RWPE2 (cell line): Measurements from ENCODE around the gene MERTK.
"Not testable (repeated sequence)": the region's sequence is repeated elsewhere in the genome, so short reads cannot be mapped to it uniquely, and the experiment has no call there.

Experiments
- ATAC-seq: fragments of 200-7000 bp; cut with Tn5 transposase; 3 replicates; pipeline ENCODE4 v1.9.1; 2021; ENCODE audit warnings: low read depth
- DNase-seq: peaks from one replicate; pipeline ENCODE4 v3.0.0-alpha.2; 2020; ENCODE audit warnings: low spot score
- H3K27ac ChIP-seq: fragments of 450-650 bp; 2 replicates; pipeline ENCODE4 v1.5.1; 2017; ENCODE audit warnings: mild to moderate bottlenecking; ENCODE audit not compliant: poor library complexity, severe bottlenecking
- H3K27me3 ChIP-seq: fragments of 250-450 bp; sonication (Bioruptor Pico); 2 replicates; pipeline ENCODE4 v1.5.1; 2021; ENCODE audit warnings: mild to moderate bottlenecking, moderate library complexity; ENCODE audit not compliant: insufficient read depth, poor library complexity, severe bottlenecking
- H3K36me3 ChIP-seq: fragments of 250-450 bp; sonication (Bioruptor Pico); 2 replicates; pipeline ENCODE4 v1.5.1; 2020; ENCODE audit warnings: low read depth, mild to moderate bottlenecking, moderate library complexity
- H3K4me1 ChIP-seq: fragments of 250-450 bp; sonication (Bioruptor Pico); 2 replicates; pipeline ENCODE4 v1.5.1; 2021; ENCODE audit warnings: mild to moderate bottlenecking, moderate library complexity; ENCODE audit not compliant: insufficient read depth, poor library complexity, severe bottlenecking
- H3K4me3 ChIP-seq: fragments of 250-450 bp; sonication (Bioruptor Pico); 2 replicates; pipeline ENCODE4 v1.5.1; 2021; ENCODE audit warnings: mild to moderate bottlenecking, moderate library complexity; ENCODE audit not compliant: severe bottlenecking
- H3K9me3 ChIP-seq: fragments of 250-450 bp; sonication (Bioruptor Pico); 2 replicates; pipeline ENCODE4 v1.5.1; 2021; ENCODE audit warnings: mild to moderate bottlenecking, moderate library complexity; ENCODE audit not compliant: severe bottlenecking
- TF ChIP-seq, protein P1 (sequence below): fragments of 450-650 bp; IDR thresholded peaks from one replicate; pipeline ENCODE4 v1.5.1; 2017; ENCODE audit warnings: mild to moderate bottlenecking, moderate library complexity; ENCODE audit not compliant: poor library complexity, severe bottlenecking

MERTK gene

GRCh38 chr2:111904726-111905474, 6.5 kb downstream of the MERTK start:
- no peak overlapping the region for H3K27ac ChIP-seq
- TF ChIP-seq, protein P1, sequence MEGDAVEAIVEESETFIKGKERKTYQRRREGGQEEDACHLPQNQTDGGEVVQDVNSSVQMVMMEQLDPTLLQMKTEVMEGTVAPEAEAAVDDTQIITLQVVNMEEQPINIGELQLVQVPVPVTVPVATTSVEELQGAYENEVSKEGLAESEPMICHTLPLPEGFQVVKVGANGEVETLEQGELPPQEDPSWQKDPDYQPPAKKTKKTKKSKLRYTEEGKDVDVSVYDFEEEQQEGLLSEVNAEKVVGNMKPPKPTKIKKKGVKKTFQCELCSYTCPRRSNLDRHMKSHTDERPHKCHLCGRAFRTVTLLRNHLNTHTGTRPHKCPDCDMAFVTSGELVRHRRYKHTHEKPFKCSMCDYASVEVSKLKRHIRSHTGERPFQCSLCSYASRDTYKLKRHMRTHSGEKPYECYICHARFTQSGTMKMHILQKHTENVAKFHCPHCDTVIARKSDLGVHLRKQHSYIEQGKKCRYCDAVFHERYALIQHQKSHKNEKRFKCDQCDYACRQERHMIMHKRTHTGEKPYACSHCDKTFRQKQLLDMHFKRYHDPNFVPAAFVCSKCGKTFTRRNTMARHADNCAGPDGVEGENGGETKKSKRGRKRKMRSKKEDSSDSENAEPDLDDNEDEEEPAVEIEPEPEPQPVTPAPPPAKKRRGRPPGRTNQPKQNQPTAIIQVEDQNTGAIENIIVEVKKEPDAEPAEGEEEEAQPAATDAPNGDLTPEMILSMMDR, result no peak
- peaks cover 13% of the 10 kb centered on the region for H3K27me3 ChIP-seq
- H3K36me3 ChIP-seq, result no peaks in the 10 kb centered on the region
- H3K4me1 ChIP-seq, result no peaks in the 10 kb centered on the region
- H3K9me3 ChIP-seq, result no peaks in the 10 kb centered on the region
- ATAC-seq, result no peak
- no peak overlapping the region for H3K4me3 ChIP-seq
- DNase-seq, result no peak

DNA sequence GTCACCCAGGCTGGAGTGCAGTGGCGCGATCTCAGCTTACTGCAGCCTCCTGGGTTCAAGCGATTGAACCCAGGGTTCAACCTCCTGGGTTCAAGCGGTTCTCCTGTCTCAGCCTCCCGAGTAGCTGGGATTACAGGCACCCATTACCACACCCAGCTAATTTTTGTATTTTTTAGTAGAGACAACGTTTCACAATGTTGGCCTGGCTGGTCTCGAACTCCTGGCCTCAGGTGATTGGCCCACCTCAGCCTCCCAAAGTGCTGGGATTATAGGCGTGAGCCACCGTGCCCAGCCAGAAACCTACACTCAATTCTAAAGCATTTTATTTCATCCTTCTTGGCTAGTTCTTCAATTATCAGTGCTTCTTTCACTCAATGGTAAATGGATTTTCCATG, 7.1 kb downstream of the MERTK start:
- not testable (repeated sequence) for DNase-seq, ATAC-seq, H3K27me3 ChIP-seq, H3K4me3 ChIP-seq, H3K36me3 ChIP-seq, H3K4me1 ChIP-seq, H3K9me3 ChIP-seq, H3K27ac ChIP-seq

DNA sequence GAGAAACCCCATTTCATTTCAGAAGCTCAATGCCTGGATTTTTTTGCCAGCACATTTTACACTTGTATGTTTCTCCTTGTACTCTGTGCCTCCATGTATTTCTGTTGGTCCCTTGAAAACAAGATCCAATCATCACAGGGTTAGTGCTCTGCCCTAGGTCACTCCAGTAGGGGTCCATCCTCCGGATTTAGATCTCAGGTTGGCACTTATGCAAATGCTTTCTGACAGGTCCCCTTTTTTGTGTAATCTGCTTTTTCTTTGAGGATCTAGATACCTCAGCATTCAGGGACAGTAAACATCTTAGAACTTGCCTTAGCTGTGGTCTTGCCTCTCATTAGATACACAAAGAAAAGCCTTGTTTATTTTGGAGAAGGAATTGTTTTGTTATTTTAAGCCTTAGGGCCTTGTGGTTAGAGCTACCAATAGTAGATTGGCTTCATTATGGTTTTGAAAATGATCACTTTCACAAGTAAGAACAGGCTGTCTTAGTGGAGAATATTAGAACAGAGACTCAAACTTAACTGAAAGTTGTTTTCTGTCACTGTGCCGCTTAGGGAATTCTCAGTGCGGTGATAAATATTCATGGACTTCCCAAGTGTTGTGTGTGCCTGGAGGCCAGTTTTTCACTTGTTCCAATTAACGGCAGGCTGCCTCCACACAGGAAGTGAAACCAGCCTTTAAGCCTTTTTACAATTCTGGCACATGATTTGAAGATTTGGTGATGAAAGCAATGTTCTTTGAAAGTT, 7.8 kb downstream of the MERTK start:
- Histone ChIP-seq H3K27me3 (peaks cover under 1% of the 10 kb centered on the region), H3K4me3 (no peak overlapping the region), H3K36me3 (no peaks in the 10 kb centered on the region), H3K27ac (no peak overlapping the region), H3K9me3 (no peaks in the 10 kb centered on the region), H3K4me1 (no peaks in the 10 kb centered on the region)
- ATAC-seq (no peak), DNase-seq (no peak)
- TF ChIP-seq, protein P1, result no peak

DNA sequence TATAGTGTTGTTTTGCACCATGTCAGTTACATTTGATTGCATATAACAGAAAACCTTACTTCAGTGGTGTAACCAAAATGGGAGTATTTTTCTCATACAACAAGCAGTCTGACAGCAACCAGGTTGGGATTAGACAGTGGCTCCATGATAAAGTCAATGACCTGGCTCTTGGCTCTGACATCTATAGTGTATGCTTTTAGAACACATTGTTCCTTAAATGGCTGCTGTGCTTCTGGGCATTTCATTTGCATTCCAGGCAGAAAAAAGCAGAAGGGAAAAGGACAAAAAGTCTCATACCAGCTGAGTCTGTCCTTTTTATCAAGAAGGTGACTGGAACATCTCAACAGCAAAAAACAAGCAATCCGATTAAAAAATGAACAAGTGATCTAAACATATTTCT, 10.2 kb downstream of the MERTK start:
- no peak for ATAC-seq
- Histone ChIP-seq H3K27me3 (no peaks in the 10 kb centered on the region), H3K4me1 (no peaks in the 10 kb centered on the region), H3K9me3 (no peaks in the 10 kb centered on the region), H3K27ac (no peak overlapping the region), H3K4me3 (no peak overlapping the region), H3K36me3 (no peaks in the 10 kb centered on the region)
- TF ChIP-seq, protein P1, result no peak
- no peak for DNase-seq

DNA sequence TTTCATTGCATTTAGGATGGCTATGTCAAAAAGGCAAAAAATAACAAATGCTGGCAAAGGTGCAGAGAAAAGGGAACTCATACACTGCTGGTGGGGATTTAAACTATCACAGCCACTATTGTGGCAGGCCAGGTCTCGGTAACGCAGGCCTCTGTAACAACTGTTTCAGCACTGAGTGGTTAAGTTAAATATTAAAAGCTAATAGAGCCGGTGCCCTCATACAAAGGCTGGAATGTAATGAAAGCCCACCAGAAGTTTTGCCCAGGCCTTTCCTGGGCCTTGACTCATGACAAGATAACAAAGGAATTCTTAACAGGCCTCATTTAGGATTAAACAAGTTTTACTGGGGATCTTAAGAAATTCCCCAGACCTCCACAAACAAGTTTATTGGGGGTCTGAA, 10.7 kb downstream of the MERTK start:
- H3K4me3 ChIP-seq, result no peak overlapping the region
- no peak overlapping the region for H3K27ac ChIP-seq
- H3K9me3 ChIP-seq, result no peaks in the 10 kb centered on the region
- ATAC-seq, result no peak
- no peak for DNase-seq
- H3K36me3 ChIP-seq, result no peaks in the 10 kb centered on the region
- H3K4me1 ChIP-seq, result no peaks in the 10 kb centered on the region
- TF ChIP-seq, protein P1, result no peak
- no peaks in the 10 kb centered on the region for H3K27me3 ChIP-seq

GRCh38 chr2:111909997-111910396, 11.6 kb downstream of the MERTK start:
- DNase-seq, H3K27ac ChIP-seq, H3K27me3 ChIP-seq, H3K4me1 ChIP-seq, ATAC-seq, H3K9me3 ChIP-seq, H3K4me3 ChIP-seq, H3K36me3 ChIP-seq: not testable (repeated sequence)
